ENCODE measurements around the gene MRPL33.

MRPL33 gene

GRCh38 chr2:27771548-27772335 is at the start of gene MRPL33:
TSS of gene MRPL33 (plus strand) at chr2:27771719. CDS start at chr2:27771778, 59 bp downstream.
- peak within 1 kb of the TSS; percentile 99 for H3K4me3 Mint-ChIP-seq
- ATAC-seq, result peak; percentile 92
- H3K36me3 Mint-ChIP-seq (ENCODE audit: low read depth), result peaks cover 27% of the 10 kb centered on the region
- H3K9me3 Mint-ChIP-seq, result no peaks in the 10 kb centered on the region
- H3K27ac Mint-ChIP-seq, result peak within 1 kb of the TSS; percentile 97
- peaks cover 2% of the 10 kb centered on the region for H3K27me3 Mint-ChIP-seq
- peaks cover 42% of the 10 kb centered on the region for H3K4me1 Mint-ChIP-seq
- DNase-seq, result peak; percentile 95

- peaks cover 28% of the 10 kb centered on the region for H3K4me1 Mint-ChIP-seq
- H3K36me3 Mint-ChIP-seq (ENCODE audit: low read depth), result no peaks in the 10 kb centered on the region
- peaks cover 8% of the 10 kb centered on the region for H3K27me3 Mint-ChIP-seq
- DNase-seq (no peak), ATAC-seq (no peak)
- H3K27ac Mint-ChIP-seq, result no peak overlapping the region
- no peak overlapping the region for H3K4me3 Mint-ChIP-seq
- H3K9me3 Mint-ChIP-seq, result no peaks in the 10 kb centered on the region
Measured at GRCh38 chr2:27721884-27722485, 49.5 kb upstream of the MRPL33 start.

- no peak for DNase-seq
- Mint-ChIP-seq H3K36me3 (ENCODE audit: low read depth) (no peaks in the 10 kb centered on the region), H3K27ac (no peak overlapping the region)
Measured at GRCh38 chr2:27723372-27724144, 48.0 kb upstream of the MRPL33 start.

GRCh38 chr2:27724191-27724590 is 47.3 kb upstream of the MRPL33 start:
- Mint-ChIP-seq H3K27me3 (peaks cover 3% of the 10 kb centered on the region), H3K36me3 (ENCODE audit: low read depth) (no peaks in the 10 kb centered on the region), H3K9me3 (no peaks in the 10 kb centered on the region), H3K4me3 (no peak overlapping the region), H3K27ac (no peak overlapping the region), H3K4me1 (peaks cover 32% of the 10 kb centered on the region)
- no peak for DNase-seq
- ATAC-seq, result no peak

More at GRCh38 chr2:27723372-27724144, 48.0 kb upstream of the MRPL33 start:
- peaks cover 3% of the 10 kb centered on the region for H3K27me3 Mint-ChIP-seq
- H3K4me1 Mint-ChIP-seq, result peaks cover 30% of the 10 kb centered on the region
- no peak for ATAC-seq
- no peaks in the 10 kb centered on the region for H3K9me3 Mint-ChIP-seq
- H3K4me3 Mint-ChIP-seq, result no peak overlapping the region

DNA sequence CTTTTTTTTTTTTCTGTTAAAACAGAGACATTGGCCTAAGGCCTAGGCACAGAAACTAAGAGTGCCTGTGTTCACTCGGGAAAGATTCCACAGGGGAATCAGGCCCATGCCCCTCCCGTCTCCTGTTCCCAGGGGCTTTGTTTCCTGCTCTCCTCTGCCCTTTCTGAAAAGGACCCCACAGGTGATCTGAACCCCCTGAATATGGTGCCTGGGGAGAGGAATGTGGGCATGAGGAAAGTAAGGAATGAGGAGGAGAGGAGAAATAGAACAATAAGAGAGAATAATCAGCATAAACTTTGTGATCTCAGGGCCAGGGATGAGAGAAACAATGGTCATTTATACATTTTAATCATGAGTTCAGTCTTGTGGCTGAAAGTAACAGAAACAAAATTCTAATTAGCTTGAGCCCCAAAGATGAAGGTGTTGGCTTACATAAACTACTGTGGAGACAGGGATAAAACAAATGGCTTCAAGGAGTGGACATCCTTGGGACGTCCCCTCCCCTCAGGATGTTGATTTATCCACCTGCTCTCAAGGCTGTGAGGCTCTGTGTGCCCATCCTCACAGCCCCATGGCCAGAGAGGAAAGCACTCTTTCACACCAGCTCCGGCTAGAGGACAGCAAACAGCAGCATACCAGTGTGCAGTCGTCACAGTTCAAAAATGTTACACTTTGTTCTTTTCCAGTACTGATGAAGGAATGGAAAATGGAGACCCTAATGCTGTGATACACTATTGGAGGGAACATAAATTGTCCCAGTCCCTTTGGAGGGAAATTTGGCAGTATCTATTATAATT is 46.4 kb upstream of the MRPL33 start:
- Mint-ChIP-seq H3K9me3 (no peaks in the 10 kb centered on the region), H3K4me1 (peaks cover 26% of the 10 kb centered on the region), H3K27ac (no peak overlapping the region), H3K27me3 (peaks cover 3% of the 10 kb centered on the region), H3K4me3 (no peak overlapping the region), H3K36me3 (ENCODE audit: low read depth) (no peaks in the 10 kb centered on the region)
- DNase-seq (no peak), ATAC-seq (no peak)

DNA sequence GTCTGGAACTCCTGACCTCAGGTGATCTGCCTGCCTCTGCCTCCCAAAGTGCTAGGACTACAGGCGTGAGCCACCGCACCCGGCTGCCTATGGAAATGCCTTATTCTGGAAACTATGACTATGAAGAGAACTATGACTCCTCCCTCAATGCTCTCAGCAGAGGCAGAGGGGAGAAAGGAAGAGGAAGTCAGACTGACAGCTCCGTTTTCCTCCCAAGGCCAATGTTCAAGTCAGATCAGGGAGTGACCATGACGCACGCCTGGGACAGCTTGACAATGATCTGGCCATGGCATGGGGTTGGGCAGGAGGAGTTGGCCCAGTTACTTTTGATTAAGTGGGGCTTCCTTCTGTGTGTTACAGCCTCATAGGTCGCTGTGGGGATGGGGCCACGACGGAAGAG is 44.3 kb upstream of the MRPL33 start:
- Mint-ChIP-seq H3K4me1 (peaks cover 6% of the 10 kb centered on the region), H3K36me3 (ENCODE audit: low read depth) (no peaks in the 10 kb centered on the region), H3K4me3 (no peak overlapping the region), H3K9me3 (no peaks in the 10 kb centered on the region), H3K27ac (no peak overlapping the region), H3K27me3 (no peaks in the 10 kb centered on the region)
- no peak for ATAC-seq
- DNase-seq, result no peak

GRCh38 chr2:27728081-27728858 is 43.2 kb upstream of the MRPL33 start:
- Mint-ChIP-seq H3K27me3 (no peaks in the 10 kb centered on the region), H3K9me3 (no peaks in the 10 kb centered on the region), H3K4me3 (no peak overlapping the region), H3K36me3 (ENCODE audit: low read depth) (no peaks in the 10 kb centered on the region), H3K4me1 (peaks cover 6% of the 10 kb centered on the region), H3K27ac (no peak overlapping the region)
- no peak for DNase-seq
- ATAC-seq, result no peak

DNA sequence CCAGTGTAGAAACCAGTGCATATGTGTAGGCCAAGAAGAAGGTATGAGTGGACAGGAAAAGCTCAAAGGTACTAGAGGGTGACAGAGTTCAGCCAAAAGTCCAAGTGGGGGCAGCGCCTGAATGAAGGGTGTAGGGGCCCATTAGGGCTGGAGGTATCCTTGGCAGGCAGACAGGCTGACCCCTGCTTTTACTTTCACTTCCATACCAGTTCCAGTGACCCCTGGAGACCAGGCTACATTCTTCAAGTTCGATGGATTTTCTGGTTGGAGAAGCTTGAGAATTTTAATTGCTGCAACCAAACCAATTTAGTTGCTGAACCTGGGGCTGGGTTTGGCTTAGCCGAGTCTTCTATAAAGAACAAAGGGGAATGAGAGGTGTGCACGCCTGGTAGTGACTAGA is 42.3 kb upstream of the MRPL33 start:
- Mint-ChIP-seq H3K4me3 (no peak overlapping the region), H3K27ac (no peak overlapping the region), H3K27me3 (no peaks in the 10 kb centered on the region), H3K9me3 (no peaks in the 10 kb centered on the region), H3K4me1 (peaks cover 6% of the 10 kb centered on the region), H3K36me3 (ENCODE audit: low read depth) (no peaks in the 10 kb centered on the region)
- no peak for ATAC-seq
- no peak for DNase-seq

GRCh38 chr2:27729614-27730013 is 41.9 kb upstream of the MRPL33 start:
- no peak for DNase-seq
- no peak overlapping the region for H3K4me3 Mint-ChIP-seq
- H3K9me3 Mint-ChIP-seq, result no peaks in the 10 kb centered on the region
- ATAC-seq, result no peak
- H3K27me3 Mint-ChIP-seq, result no peaks in the 10 kb centered on the region
- no peak overlapping the region for H3K27ac Mint-ChIP-seq
- H3K36me3 Mint-ChIP-seq (ENCODE audit: low read depth), result no peaks in the 10 kb centered on the region
- H3K4me1 Mint-ChIP-seq, result peaks cover 9% of the 10 kb centered on the region

- ATAC-seq (no peak), DNase-seq (no peak)
- Mint-ChIP-seq H3K27ac (no peak overlapping the region), H3K9me3 (no peaks in the 10 kb centered on the region), H3K4me1 (peaks cover 14% of the 10 kb centered on the region), H3K4me3 (no peak overlapping the region), H3K36me3 (ENCODE audit: low read depth) (no peaks in the 10 kb centered on the region), H3K27me3 (no peaks in the 10 kb centered on the region)
Measured at GRCh38 chr2:27730261-27730662, 41.3 kb upstream of the MRPL33 start.

GRCh38 chr2:27730980-27731691 is 40.4 kb upstream of the MRPL33 start:
- Mint-ChIP-seq H3K4me1 (peaks cover 17% of the 10 kb centered on the region), H3K36me3 (ENCODE audit: low read depth) (no peaks in the 10 kb centered on the region), H3K9me3 (no peaks in the 10 kb centered on the region), H3K4me3 (no peak overlapping the region), H3K27ac (no peak overlapping the region), H3K27me3 (no peaks in the 10 kb centered on the region)
- DNase-seq (no peak), ATAC-seq (no peak)

- no peak overlapping the region for H3K4me3 Mint-ChIP-seq
- DNase-seq (no peak), ATAC-seq (no peak)
- no peaks in the 10 kb centered on the region for H3K36me3 Mint-ChIP-seq (ENCODE audit: low read depth)
- peaks cover 1% of the 10 kb centered on the region for H3K27me3 Mint-ChIP-seq
- H3K4me1 Mint-ChIP-seq, result peaks cover 13% of the 10 kb centered on the region
- no peaks in the 10 kb centered on the region for H3K9me3 Mint-ChIP-seq
- no peak overlapping the region for H3K27ac Mint-ChIP-seq
Measured at GRCh38 chr2:27734305-27734704, 37.2 kb upstream of the MRPL33 start.

DNA sequence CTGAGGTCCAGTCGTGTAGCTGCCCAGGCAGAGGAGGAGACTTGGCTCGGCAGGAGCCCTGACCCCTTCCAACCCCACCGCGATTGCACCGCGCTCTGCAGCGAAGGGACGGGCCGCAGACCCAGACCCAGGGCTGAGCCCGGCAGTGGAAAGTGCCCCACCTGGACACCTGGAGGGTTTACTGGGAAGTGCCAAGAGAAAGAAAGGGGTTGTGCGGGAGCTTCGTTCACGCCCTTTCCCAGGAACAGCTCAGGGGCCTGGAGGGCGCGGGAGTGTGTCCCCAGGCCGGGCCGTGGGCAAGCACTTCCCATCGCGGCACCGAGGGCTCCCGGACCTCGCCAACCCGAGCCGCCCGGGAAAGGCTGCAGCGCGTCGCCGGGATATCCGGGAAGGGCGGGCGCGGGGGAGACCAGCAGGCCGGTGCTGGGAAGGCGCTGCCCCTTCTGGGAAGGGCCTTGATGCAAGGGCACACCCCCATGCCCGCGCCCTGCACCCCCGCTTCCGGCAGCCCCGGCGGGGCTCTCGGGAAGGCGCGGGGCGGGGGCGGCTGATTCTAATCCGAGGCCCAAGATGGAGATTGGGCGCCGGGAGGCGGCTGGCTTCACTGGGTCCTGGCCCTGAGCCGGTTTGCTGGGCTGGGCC is 36.1 kb upstream of the MRPL33 start:
- peaks cover 1% of the 10 kb centered on the region for H3K27me3 Mint-ChIP-seq
- DNase-seq (peak; percentile 71), ATAC-seq (peak; percentile 85)
- H3K4me1 Mint-ChIP-seq, result peaks cover 13% of the 10 kb centered on the region
- peak overlapping the region; percentile 45 for H3K4me3 Mint-ChIP-seq
- no peaks in the 10 kb centered on the region for H3K9me3 Mint-ChIP-seq
- H3K36me3 Mint-ChIP-seq (ENCODE audit: low read depth), result no peaks in the 10 kb centered on the region
- peak overlapping the region; percentile 52 for H3K27ac Mint-ChIP-seq
